HG02973 (cell line): ENCODE data around the gene FAM20C.
"Not testable (repeated sequence)": the region's sequence is repeated elsewhere in the genome, so short reads cannot be mapped to it uniquely, and the experiment has no call there.

ENCODE experiments used
- ATAC-seq: cut with Tn5 transposase; IDR thresholded peaks from one replicate; pipeline ENCODE4 v1.9.1; 2021; ENCODE audit warnings: moderate library complexity; ENCODE audit not compliant: unreplicated experiment

The FAM20C gene

DNA sequence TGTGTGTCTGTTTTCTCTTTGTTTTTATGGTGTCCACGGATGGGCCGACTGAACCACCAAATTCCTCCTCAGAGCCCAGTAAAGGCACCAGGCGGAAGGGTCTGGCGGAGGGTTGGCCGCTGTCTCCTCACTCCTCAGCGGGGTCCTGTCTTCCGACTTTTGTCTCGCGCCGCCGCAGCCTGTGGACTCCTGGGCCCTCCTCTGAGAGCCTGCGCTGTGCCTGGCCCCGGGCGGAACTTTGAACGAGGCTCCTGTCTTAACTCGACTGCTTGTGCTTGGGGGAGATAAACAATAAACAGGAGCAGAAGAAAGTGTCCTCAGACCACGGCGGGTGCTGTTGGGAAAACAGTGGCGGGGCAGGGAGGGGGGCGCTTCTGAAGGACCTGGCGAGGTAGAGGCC lies 2.2 kb upstream of the FAM20C start:
- ATAC-seq: no peak

- ATAC-seq: no peak
Measured at GRCh38 chr7:191105-191980, 1.0 kb upstream of the FAM20C start.

GRCh38 chr7:192701-193480 lies 520 bp downstream of the FAM20C start:
- ATAC-seq: no peak

DNA sequence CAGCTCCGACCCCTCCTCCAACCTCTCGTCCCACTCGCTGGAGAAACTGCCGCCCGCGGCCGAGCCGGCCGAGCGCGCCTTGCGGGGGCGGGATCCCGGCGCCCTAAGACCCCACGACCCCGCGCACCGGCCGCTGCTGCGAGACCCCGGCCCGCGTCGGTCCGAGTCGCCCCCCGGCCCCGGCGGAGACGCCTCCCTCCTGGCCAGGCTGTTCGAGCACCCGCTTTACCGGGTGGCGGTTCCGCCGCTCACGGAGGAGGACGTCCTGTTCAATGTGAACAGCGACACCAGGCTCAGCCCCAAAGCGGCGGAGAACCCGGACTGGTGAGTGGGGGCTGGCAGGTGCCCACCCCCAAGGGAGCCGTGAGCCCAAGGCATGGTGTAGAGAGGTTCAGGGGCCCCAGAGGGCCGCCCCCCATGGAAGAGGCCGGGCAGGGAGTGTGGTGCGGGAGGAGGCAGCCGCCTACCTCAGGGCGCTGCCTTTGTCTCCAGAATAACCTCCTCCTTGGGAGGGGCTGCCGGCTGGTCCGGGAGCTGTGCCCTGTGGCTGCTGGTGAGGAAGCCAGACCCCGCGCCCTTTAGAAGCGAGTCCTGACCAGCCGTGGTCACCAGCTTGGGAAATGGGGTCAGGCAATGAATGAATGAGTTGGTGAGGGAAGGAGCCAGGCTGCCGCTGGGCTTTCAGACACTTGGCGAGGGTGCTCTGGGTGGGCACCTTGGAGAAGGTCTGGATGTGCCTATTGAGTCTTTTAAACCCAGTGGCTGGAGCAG lies 1.3 kb downstream of the FAM20C start:
- ATAC-seq: no peak

GRCh38 chr7:194252-195009 lies 2.1 kb downstream of the FAM20C start:
- no peak for ATAC-seq

- ATAC-seq: no peak
Measured at GRCh38 chr7:195010-195829, 2.8 kb downstream of the FAM20C start.

GRCh38 chr7:195830-196128 lies 3.4 kb downstream of the FAM20C start:
- ATAC-seq: no peak

DNA sequence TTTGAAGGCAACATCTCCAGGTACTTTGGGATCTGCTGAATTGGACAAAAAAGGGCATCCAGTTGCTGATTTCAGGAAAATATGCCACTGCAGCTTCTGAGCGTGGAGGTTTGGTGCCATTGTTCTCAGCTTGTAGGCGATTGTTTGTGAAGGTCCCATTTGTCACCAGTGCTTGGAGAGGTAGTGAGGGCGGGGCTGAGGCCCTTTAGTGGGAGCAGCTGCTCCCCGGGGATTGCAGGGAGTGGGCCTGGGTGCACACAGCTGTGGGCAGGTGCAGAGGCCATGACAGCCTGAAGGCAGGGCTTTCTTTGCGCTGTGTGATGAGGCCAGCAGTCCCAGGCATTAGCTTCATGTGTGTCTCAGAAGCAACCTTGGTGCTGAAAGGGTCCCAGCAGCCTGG lies 3.9 kb downstream of the FAM20C start:
- ATAC-seq: no peak

- no peak for ATAC-seq
Measured at GRCh38 chr7:196778-197321, 4.5 kb downstream of the FAM20C start.

DNA sequence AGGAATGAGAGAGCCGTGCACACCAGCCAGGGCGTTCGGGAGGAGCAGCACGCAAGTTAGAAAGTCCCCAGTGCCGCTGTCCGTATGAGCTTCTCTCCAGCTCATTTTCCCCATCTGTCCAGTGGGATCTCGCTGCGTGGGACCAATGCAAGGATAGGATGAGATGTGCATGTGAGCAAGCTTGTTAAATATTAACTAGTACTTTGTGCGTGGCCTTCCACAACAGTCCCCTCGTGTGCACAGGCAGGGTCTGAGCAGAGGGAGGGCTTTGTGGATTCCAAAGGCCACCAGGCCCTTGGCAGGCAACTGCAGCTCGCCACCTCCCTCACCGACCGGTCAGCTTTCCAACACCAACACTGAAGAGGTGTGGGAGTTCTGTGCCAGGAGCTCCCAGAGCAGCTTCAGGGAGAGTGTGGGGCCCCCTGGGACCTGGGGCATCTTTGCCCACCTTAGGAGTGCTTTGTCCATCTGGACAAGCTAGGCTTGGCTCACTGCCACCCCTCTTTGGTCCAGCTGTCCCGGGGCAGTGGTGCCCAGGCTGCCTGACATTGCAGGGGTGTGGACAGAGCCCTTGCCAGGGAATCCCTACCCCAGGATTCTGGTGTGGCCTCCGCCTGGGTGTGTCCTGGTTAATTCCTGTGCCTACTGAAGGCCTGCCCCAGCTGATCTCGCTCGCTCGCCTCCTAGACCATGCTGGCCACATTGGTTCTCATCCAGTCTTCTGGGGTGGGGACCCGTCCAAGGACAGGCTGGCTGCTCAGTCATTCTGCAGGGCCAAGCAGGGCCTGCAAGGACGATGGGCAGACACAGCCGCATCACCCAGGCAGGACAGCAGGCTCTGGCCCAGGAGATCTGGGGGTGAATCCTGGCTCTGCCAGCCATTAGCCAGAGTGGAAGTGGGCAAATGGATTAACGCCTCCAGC lies 5.3 kb downstream of the FAM20C start:
- ATAC-seq: no peak

DNA sequence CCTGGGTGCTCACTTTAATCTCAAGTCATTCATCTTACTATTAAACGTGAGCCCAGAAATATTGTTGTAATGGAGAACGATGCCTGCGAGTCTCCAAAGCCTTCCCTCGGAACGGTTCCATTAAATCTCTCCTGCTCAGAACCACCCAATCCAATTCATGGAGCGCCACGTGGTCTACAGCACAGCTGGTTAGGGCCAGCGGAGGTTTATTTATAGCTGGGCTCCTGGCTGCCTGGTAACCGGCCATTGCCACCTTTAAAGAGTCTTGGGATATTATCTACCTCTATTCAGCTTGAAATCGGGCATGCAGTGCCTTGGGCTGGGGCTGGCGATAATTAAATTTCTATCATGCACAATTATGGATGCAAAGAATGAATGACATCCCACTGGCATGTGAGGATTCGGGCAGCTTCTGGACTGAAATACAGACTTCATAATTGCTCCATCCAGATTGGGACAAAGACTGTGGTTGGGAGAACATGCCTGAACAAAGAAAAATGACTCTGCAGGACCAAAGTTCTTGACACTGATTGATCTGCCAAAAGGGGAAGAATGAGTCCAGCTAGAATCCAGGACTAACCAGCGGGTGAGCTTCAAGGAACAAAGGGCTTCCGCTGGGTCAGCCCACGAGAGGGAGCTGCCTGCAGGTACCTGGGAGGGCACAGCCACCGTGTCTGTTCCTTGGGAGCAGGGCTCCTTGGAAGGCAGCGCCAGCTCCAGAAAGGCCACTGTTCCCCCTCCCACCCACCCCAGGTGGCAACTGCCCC lies 7.3 kb downstream of the FAM20C start:
- no peak for ATAC-seq

DNA sequence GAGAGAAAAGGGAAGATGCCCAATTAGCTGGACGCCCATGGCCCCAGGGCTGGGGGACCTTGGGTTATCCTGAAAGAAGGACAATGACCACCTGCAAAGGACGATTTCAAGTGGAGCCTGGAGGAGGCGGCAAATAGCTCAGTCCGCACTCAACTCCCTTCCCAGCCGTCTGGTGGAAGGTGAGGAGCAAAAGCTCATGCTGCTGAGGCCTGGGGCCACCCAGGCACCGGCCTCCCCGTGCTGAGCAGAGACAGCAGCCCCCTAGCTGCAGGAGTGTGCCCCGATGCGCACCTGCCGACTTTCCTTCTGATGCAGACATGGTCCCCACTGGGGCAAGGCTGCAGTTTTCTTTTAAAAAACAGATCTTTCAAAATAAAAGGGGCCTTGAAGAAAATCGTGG lies 7.9 kb downstream of the FAM20C start:
- no peak for ATAC-seq

- ATAC-seq: no peak
Measured at GRCh38 chr7:200704-201103, 8.3 kb downstream of the FAM20C start.

- ATAC-seq: no peak
Measured at GRCh38 chr7:204326-204725, 12.0 kb downstream of the FAM20C start.

- no peak for ATAC-seq
Measured at GRCh38 chr7:205115-206010, 13.0 kb downstream of the FAM20C start.

DNA sequence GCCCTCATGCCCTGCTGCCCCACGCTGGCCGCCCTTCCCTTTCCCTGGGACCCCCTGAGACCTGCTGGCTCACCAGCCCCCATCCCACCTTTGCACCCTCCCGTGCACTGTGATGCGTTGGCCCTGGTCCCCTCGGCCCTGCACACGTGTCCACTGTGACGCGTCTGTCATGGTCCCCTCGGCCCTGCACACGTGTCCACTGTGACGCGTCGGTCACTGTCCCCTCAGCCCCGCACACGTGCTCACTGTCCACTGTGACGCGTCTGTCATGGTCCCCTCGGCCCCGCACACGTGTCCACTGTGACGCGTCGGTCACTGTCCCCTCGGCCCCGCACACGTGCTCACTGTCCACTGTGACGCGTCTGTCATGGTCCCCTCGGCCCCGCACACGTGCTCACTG lies 14.0 kb downstream of the FAM20C start:
- not testable (repeated sequence) for ATAC-seq
